Keratinocyte (primary cell): Measurements from ENCODE around the gene DGCR8. TPM values are rescaled to one million over a fixed set of nuclear protein-coding genes. Genes with fewer than 3 reads are reported as not detected.

ENCODE experiments used
- DNase-seq: peaks from one replicate; pipeline ENCODE4 v3.0.0-alpha.2; 2011; ENCODE audit warnings: low read depth, missing footprints, low spot score
- FAIRE-seq: peaks from 2 replicates; lab custom pipeline; 2011; peaks lifted over from hg19 to GRCh38; lab: Jason Lieb, UNC
- H2AFZ ChIP-seq: 2 replicates; pipeline ENCODE4 v1.6.0; 2012; ENCODE audit warnings: low read length, control low read depth, inconsistent platforms; ENCODE audit not compliant: control insufficient read depth
- H3K27ac ChIP-seq: 2 replicates; pipeline ENCODE4 v1.5.1; 2011; ENCODE audit warnings: low read length; ENCODE audit not compliant: control insufficient read depth, insufficient read depth
- H3K27me3 ChIP-seq: 3 replicates; pipeline ENCODE4 v1.6.0; 2011; ENCODE audit warnings: low read length; ENCODE audit not compliant: control insufficient read depth, insufficient read depth; ENCODE audit errors: extremely low read depth
- H3K36me3 ChIP-seq, 2 experiments: 2 replicates in 1 of 2; 3 replicates in 1 of 2; pipeline ENCODE4 v1.5.1; 2011; ENCODE audit warnings: low read length in 2 of 2, mild to moderate bottlenecking in 1 of 2; ENCODE audit not compliant: control insufficient read depth in 2 of 2, insufficient read depth in 2 of 2; ENCODE audit errors: extremely low read depth in 1 of 2
- H3K4me1 ChIP-seq: 3 replicates; pipeline ENCODE4 v1.5.1; 2011; ENCODE audit warnings: low read length; ENCODE audit not compliant: control insufficient read depth, insufficient read depth; ENCODE audit errors: extremely low read depth
- H3K4me2 ChIP-seq: 3 replicates; pipeline ENCODE4 v1.6.0; 2011; ENCODE audit warnings: low read depth, low read length; ENCODE audit not compliant: control insufficient read depth, insufficient read depth; ENCODE audit errors: extremely low read depth
- H3K4me3 ChIP-seq, 3 experiments: fragments of 200-600 bp in 1 of 3; sonication (generic) in 1 of 3; 2 replicates in 2 of 3; 3 replicates in 1 of 3; pipeline ENCODE4 v1.5.1; 2011 to 2016; ENCODE audit warnings: low read length in 3 of 3, mild to moderate bottlenecking in 3 of 3, control low read depth in 2 of 3, inconsistent platforms in 1 of 3, low read depth in 1 of 3, mixed read lengths in 1 of 3, mixed run types in 1 of 3, moderate library complexity in 1 of 3; ENCODE audit not compliant: control insufficient read depth in 2 of 3, insufficient read depth in 2 of 3; ENCODE audit errors: extremely low read depth in 1 of 3
- H3K79me2 ChIP-seq: 2 replicates; pipeline ENCODE4 v1.6.0; 2012; ENCODE audit warnings: low read length; ENCODE audit not compliant: control insufficient read depth, insufficient read depth
- H3K9ac ChIP-seq: 3 replicates; pipeline ENCODE4 v1.6.0; 2011; ENCODE audit warnings: low read length; ENCODE audit not compliant: control insufficient read depth, insufficient read depth; ENCODE audit errors: extremely low read depth
- H3K9me1 ChIP-seq: 3 replicates; pipeline ENCODE4 v1.6.0; 2011; ENCODE audit warnings: low read length; ENCODE audit not compliant: control insufficient read depth, insufficient read depth; ENCODE audit errors: extremely low read depth
- H3K9me3 ChIP-seq: 2 replicates; pipeline ENCODE4 v1.5.1; 2012; ENCODE audit warnings: low read depth, low read length; ENCODE audit not compliant: control insufficient read depth
- H4K20me1 ChIP-seq: 3 replicates; pipeline ENCODE4 v1.6.0; 2011; ENCODE audit warnings: low read length; ENCODE audit not compliant: control insufficient read depth, insufficient read depth; ENCODE audit errors: extremely low read depth
- EZH2 ChIP-seq: IDR thresholded peaks from one replicate; pipeline ENCODE4 v1.6.1; 2012; ENCODE audit warnings: inconsistent platforms, mild to moderate bottlenecking, low read length, moderate library complexity
- dilution Hi-C: fragments of 300-500 bp; cut with MboI; formaldehyde crosslinking; loops from one replicate; pipeline ENCODE4 v1.7.0; 2020; ENCODE audit warnings: low sequenced_read_pairs; ENCODE audit not compliant: extremely low pct_ligation_motif_present
- polyA plus RNA-seq, 5 experiments: library from polyadenylated mRNA; depleted of rRNA in 3 of 5; stranded (reverse) in 3 of 5; stranded (forward) in 1 of 5; unstranded in 1 of 5; fragments of >200 nt; gene quantifications; 1 replicate in 1 of 5; 2 replicates in 3 of 5; 3 replicates in 1 of 5; pipeline versions ENCODE4 v1.2.1 to v1.2.3, GENCODE V29; 2011 to 2012; ENCODE audit warnings: missing spikeins in 2 of 5, low read depth in 1 of 5, low replicate concordance in 1 of 5
- TF ChIP-seq, protein P1 (sequence below), 3 experiments: IDR thresholded peaks in 1 of 3; conservative IDR thresholded peaks in 1 of 3; optimal IDR thresholded peaks in 1 of 3; 2 replicates in 2 of 3; 3 replicates in 1 of 3; pipeline versions ENCODE3 to v1.5.1; 2011; ENCODE audit warnings: low read length in 3 of 3, mild to moderate bottlenecking in 3 of 3, moderate library complexity in 2 of 3, control low read depth in 1 of 3, inconsistent platforms in 1 of 3; ENCODE audit not compliant: insufficient read depth in 2 of 3; ENCODE audit errors: extremely low read depth in 1 of 3

DGCR8 gene
- polyA plus RNA-seq, 1 donor (not counting 4 experiments of a cell fraction or from before 2014, with no cell fraction given), result 17.2 TPM

DNA sequence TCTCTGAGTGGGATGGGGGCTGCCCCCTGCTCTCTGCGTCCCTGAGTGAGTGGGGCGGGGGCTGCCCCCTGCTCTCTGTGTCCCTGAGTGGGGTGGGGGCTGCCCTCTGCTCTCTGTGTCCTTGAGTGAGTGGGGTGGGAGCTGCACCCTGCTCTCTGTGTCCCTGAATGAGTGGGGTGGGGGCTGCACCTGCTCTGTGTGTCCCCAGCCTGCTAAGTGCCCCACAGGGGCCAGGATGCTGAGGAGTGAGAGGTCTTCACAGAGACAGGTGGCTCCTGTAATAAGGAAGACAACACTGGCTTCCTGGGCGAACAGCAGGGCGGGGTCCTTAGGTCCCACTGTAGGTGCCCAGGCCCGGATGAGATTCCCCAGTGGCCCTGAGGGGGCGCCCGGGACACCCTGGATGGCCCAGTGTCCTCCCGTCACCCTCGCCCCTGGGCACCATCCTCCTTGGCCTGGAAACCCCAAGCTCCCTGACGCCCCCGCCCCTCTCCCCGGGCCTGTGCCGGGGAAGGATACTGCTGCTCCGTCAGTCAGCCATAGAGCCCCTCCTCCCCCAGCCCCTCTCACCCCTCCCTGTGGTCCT, 74.7 kb downstream of the DGCR8 start:
- Histone ChIP-seq H3K4me3 (no peak overlapping the region), H3K79me2 (no peaks in the 10 kb centered on the region), H3K27me3 (no peaks in the 10 kb centered on the region), H3K9me1 (no peaks in the 10 kb centered on the region), H3K36me3 (no peaks in the 10 kb centered on the region), H2AFZ (no peak overlapping the region), H3K9ac (no peak overlapping the region), H3K4me1 (no peaks in the 10 kb centered on the region), H3K9me3 (no peaks in the 10 kb centered on the region), H4K20me1 (no peaks in the 10 kb centered on the region), H3K27ac (no peak overlapping the region), H3K4me2 (no peak overlapping the region)
- DNase-seq, result no peak
- dilution Hi-C loops, result no loop called here
- no peak for TF ChIP-seq EZH2
- TF ChIP-seq, protein P1, sequence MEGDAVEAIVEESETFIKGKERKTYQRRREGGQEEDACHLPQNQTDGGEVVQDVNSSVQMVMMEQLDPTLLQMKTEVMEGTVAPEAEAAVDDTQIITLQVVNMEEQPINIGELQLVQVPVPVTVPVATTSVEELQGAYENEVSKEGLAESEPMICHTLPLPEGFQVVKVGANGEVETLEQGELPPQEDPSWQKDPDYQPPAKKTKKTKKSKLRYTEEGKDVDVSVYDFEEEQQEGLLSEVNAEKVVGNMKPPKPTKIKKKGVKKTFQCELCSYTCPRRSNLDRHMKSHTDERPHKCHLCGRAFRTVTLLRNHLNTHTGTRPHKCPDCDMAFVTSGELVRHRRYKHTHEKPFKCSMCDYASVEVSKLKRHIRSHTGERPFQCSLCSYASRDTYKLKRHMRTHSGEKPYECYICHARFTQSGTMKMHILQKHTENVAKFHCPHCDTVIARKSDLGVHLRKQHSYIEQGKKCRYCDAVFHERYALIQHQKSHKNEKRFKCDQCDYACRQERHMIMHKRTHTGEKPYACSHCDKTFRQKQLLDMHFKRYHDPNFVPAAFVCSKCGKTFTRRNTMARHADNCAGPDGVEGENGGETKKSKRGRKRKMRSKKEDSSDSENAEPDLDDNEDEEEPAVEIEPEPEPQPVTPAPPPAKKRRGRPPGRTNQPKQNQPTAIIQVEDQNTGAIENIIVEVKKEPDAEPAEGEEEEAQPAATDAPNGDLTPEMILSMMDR (optimal IDR thresholded peaks at IDR 0.05 in 1 of 3, IDR thresholded peaks at IDR 0.05 in 1 of 3, conservative IDR thresholded peaks at IDR 0.05 in 1 of 3; ENCODE audit: extremely low read depth in 1 of 3, insufficient read depth in 2 of 3, low read length in 3 of 3), result no peak
- FAIRE-seq, result no peak

DNA sequence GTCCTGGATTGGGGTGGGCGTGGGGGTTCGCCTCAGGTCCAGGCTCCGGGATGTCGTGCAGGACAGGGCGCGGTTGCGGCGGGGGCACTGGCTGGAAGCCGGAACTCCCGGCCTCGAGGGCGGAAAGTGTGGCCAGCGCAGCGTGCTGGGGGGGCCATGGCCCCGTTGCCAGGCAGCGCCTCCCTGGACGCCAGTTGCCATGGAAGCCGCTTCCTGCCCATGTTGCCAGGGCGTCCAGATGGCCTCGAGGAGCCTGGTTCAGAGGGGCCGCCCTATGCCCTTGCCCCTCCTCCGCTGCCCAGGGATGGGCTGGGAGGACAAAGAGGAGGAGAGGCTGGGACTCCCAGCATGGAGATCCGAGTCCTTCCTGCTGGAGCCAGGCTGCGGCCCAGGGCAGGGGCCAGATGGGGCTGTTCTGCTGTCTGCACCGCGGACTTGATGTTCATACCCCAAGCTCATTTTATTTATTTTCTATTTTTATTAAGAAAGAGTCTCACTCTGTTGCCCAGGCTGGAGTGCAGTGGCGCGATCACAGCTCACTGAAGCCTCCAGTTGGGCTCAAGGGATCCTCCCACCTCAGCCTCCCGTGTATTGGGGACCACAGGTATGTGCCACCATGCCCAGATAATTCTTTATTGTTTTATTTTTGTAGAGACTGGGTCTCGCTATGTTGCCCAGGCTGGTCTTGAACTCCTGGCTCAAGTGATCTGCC, 75.4 kb downstream of the DGCR8 start:
- no peak overlapping the region for H2AFZ ChIP-seq

More for the DNA sequence above, 75.4 kb downstream of the DGCR8 start:
- TF ChIP-seq, protein P1 (optimal IDR thresholded peaks at IDR 0.05 in 1 of 3, IDR thresholded peaks at IDR 0.05 in 1 of 3, conservative IDR thresholded peaks at IDR 0.05 in 1 of 3; ENCODE audit: extremely low read depth in 1 of 3, insufficient read depth in 2 of 3, low read length in 3 of 3), result no peak
- no peak for TF ChIP-seq EZH2
- Histone ChIP-seq H3K36me3 (no peaks in the 10 kb centered on the region), H3K9ac (no peak overlapping the region), H3K9me1 (no peaks in the 10 kb centered on the region), H4K20me1 (no peaks in the 10 kb centered on the region), H3K79me2 (no peaks in the 10 kb centered on the region), H3K27me3 (no peaks in the 10 kb centered on the region), H3K4me3 (no peak overlapping the region), H3K27ac (no peak overlapping the region), H3K4me2 (no peak overlapping the region), H3K9me3 (no peaks in the 10 kb centered on the region), H3K4me1 (no peaks in the 10 kb centered on the region)
- dilution Hi-C loops, result no loop called here
- no peak for DNase-seq
- FAIRE-seq, result no peak
